GM18909 (cell line): ENCODE results near the gene SMIM11.
"Not testable (repeated sequence)": the region's sequence is repeated elsewhere in the genome, so short reads cannot be mapped to it uniquely, and the experiment has no call there.

Experiments
- ATAC-seq: cut with Tn5 transposase; IDR thresholded peaks from one replicate; pipeline ENCODE4 v1.9.1; 2021; ENCODE audit warnings: mild to moderate bottlenecking; ENCODE audit not compliant: unreplicated experiment, poor library complexity

Gene SMIM11

GRCh38 chr21:34353182-34353581 is 22.1 kb upstream of the SMIM11 start:
- ATAC-seq: no peak

GRCh38 chr21:34354836-34355235 is 20.5 kb upstream of the SMIM11 start:
- no peak for ATAC-seq

- ATAC-seq: no peak
Observed at GRCh38 chr21:34355570-34355969, 19.7 kb upstream of the SMIM11 start.

- no peak for ATAC-seq
Observed at GRCh38 chr21:34357889-34358288, 17.4 kb upstream of the SMIM11 start.

GRCh38 chr21:34358866-34359265 is 16.4 kb upstream of the SMIM11 start:
- ATAC-seq: no peak

GRCh38 chr21:34360488-34361241 is 14.6 kb upstream of the SMIM11 start:
- ATAC-seq: no peak

GRCh38 chr21:34362136-34362444 is 13.2 kb upstream of the SMIM11 start:
- ATAC-seq: no peak

- no peak for ATAC-seq
Observed at GRCh38 chr21:34362670-34363069, 12.6 kb upstream of the SMIM11 start.

- ATAC-seq: no peak
Observed at GRCh38 chr21:34363733-34364132, 11.6 kb upstream of the SMIM11 start, which contains the start of gene KCNE2. Gene KCNE2, plus strand, starts transcription at chr21:34364006. Its CDS starts 6,473 bp downstream, at chr21:34370479.

- no peak for ATAC-seq
Observed at GRCh38 chr21:34364921-34365320, 10.4 kb upstream of the SMIM11 start.

- ATAC-seq: no peak
Observed at GRCh38 chr21:34365809-34366208, 9.5 kb upstream of the SMIM11 start.

- ATAC-seq: no peak
Observed at GRCh38 chr21:34367320-34367935, 7.9 kb upstream of the SMIM11 start.

GRCh38 chr21:34369741-34370140 is 5.6 kb upstream of the SMIM11 start:
- ATAC-seq: no peak

- no peak for ATAC-seq
Observed at GRCh38 chr21:34372321-34372720, 3.0 kb upstream of the SMIM11 start.

- ATAC-seq: not testable (repeated sequence)
Observed at GRCh38 chr21:34374462-34374861, 845 bp upstream of the SMIM11 start.

GRCh38 chr21:34375619-34375972 is 289 bp downstream of the SMIM11 start:
- ATAC-seq: peak; percentile 65

GRCh38 chr21:34383138-34383537 is 7.8 kb downstream of the SMIM11 start:
- ATAC-seq: not testable (repeated sequence)

- ATAC-seq: peak; percentile 91
Observed at GRCh38 chr21:34383724-34384415, 8.6 kb downstream of the SMIM11 start.

GRCh38 chr21:34400522-34400921 is 25.2 kb downstream of the SMIM11 start:
- ATAC-seq: not testable (repeated sequence)

GRCh38 chr21:34404742-34405141 is 29.4 kb downstream of the SMIM11 start:
- ATAC-seq: not testable (repeated sequence)

- not testable (repeated sequence) for ATAC-seq
Observed at GRCh38 chr21:34405686-34406085, 30.4 kb downstream of the SMIM11 start.
